NCI-H1105 treated with DMSO at 0.1 percent for 48 hours (cell line): ENCODE measurements around the gene IFITM2.
"Not testable (repeated sequence)": the region's sequence is repeated elsewhere in the genome, so short reads cannot be mapped to it uniquely, and the experiment has no call there.

Experiments used
- DNase-seq: peaks from one replicate; lab custom pipeline; 2025; lab: John Stamatoyannopoulos, UW

Gene IFITM2

DNA sequence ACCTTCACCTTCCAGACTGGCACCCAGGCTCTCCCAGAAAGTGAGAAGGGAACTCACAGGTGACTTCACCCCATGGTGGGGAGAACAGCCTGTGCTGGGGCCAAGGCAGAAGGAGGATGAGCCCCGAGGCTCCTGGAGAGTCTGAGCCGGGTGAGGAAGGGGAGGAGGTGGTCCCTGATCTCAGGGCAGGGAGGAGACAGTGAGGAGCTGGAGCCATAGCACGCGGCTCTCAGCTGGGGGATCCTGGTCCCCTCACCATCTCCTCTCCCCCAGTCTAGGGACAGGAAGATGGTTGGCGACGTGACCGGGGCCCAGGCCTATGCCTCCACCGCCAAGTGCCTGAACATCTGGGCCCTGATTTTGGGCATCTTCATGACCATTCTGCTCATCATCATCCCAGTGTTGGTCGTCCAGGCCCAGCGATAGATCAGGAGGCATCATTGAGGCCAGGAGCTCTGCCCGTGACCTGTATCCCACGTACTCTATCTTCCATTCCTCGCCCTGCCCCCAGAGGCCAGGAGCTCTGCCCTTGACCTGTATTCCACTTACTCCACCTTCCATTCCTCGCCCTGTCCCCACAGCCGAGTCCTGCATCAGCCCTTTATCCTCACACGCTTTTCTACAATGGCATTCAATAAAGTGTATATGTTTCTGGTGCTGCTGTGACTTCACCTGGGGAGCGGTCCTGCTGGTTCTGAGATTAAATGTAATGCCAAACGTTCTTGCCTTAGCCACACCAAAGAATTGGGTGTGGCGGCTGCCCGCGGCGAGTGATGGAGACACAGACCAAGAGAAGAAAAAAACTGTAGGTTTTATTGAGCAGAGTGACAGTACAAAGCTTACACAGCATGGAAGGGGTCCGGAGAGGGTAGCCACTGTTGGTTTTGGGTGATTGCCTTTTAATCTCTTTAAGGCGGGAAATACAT is 1.4 kb downstream of the IFITM2 start:
- DNase-seq: not testable (repeated sequence)

- DNase-seq: not testable (repeated sequence)
Measured at GRCh38 chr11:309979-310572, 2.5 kb downstream of the IFITM2 start.

- not testable (repeated sequence) for DNase-seq
Measured at GRCh38 chr11:311013-311748, 3.6 kb downstream of the IFITM2 start.

DNA sequence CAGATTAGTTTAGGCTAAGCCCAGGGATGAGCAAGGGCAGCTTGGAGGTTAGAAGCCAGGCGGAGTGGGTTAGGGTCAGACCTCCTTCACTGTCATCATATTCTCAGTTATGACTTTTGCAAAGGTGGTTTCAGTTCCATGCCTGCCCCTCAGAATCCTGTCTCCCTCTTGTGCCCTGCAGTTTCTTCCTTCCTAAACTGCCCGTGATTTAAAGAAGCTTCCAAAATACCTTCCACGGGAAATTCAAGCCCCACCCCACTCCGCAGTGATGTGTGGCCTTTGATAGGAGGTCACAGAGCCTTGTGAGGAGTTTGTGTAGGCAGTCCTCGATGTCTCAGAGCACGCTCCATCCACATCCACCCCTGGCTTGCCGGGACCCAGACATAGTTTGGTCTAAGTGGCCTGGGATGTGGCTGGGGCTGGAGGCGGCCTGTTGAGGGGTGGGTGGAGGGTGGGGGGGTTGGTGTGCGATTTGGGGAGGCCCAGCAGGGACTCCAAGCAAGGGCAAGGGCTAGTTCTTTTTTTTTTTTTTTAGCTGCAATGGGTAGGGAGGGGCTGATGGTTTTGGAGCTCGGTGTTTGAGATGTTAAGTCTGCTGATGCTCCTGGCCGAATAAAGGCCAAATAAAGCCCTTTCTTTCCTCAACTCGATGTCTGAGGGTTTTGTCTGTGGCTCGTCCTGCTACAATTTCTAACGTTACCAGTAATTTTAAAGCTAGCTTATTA is 4.6 kb downstream of the IFITM2 start:
- DNase-seq: no peak

- no peak for DNase-seq
Measured at GRCh38 chr11:313304-313786, 5.7 kb downstream of the IFITM2 start.

GRCh38 chr11:313787-314553 is 6.4 kb downstream of the IFITM2 start, which contains the start of gene IFITM1:
Gene IFITM1, plus strand, starts transcription at chr11:314040. Its CDS starts 131 bp downstream, at chr11:314171.
- DNase-seq: no peak

DNA sequence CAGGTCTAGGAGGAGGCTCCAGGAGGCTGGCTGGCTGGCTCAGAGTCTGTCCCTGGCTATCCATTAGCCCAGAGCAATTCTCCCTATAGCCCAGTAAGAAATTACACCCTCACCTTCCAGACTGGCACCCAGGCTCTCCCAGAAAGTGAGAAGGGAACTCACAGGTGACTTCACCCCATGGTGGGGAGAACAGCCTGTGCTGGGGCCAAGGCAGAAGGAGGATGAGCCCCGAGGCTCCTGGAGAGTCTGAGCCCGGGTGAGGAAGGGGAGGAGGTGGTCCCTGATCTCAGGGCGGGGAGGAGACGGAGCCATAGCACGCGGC is 6.9 kb downstream of the IFITM2 start:
- not testable (repeated sequence) for DNase-seq

- DNase-seq: no peak
Measured at GRCh38 chr11:315051-315481, 7.5 kb downstream of the IFITM2 start.

DNA sequence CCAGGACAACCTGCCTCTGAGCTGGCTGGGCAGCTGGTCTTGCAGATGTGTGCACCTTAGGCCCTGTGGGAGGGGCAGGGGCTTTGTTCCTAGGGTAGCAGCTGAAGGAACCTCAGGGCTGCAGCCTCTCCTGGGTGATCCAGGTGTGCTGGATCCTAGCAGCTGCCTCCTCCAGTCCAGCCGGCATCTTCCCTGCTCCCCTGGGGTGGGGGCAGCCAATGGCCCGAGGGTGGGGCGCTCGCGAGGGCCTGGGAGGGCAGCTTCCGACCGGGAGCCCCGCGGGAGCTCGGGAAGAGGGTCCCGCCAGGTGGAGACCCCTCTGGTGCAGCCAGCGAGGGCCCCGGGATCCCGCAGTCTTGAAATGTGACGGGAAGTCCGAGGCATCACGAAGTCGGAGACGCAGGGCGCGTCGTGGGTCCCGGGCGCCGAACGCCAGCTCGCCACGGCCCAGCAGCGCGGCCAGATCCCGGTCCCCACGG is 7.9 kb downstream of the IFITM2 start:
- no peak for DNase-seq

- DNase-seq: no peak
Measured at GRCh38 chr11:316031-316701, 8.6 kb downstream of the IFITM2 start.

DNA sequence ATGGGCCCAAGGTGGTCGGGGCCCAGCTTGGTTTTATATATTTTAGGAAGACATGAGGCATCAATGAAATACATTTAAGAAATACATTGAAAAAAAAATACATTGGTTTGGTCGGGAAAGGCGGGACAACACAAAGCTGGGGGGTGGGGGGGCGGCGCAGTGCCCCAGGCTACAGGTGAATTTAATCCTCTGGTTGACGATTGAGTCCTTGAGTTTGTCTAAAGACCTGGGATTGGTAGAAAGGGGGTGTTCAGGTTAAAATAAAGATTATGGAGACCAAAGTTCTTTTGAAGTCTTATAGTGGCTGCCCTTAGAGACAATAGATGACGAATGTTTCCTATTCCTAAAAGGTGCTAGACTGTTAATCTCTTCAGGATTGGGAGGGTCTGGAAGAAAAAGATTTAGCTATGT is 9.3 kb downstream of the IFITM2 start:
- DNase-seq: no peak

- not testable (repeated sequence) for DNase-seq
Measured at GRCh38 chr11:317668-318404, 10.2 kb downstream of the IFITM2 start.

GRCh38 chr11:318405-319120 is 10.9 kb downstream of the IFITM2 start:
- not testable (repeated sequence) for DNase-seq

GRCh38 chr11:319121-319887 is 11.7 kb downstream of the IFITM2 start:
- not testable (repeated sequence) for DNase-seq

DNA sequence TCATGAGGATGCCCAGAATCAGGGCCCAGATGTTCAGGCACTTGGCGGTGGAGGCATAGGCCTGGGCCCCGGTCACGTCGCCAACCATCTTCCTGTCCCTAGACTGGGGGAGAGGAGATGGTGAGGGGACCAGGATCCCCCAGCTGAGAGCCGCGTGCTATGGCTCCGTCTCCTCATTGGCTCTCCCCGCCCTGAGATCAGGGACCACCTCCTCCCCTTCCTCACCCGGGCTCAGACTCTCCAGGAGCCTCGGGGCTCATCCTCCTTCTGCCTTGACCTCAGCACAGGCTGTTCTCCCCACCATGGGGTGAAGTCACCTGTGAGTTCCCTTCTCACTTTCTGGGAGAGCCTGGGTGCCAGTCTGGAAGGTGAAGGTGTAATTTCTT is 12.3 kb downstream of the IFITM2 start:
- not testable (repeated sequence) for DNase-seq

- no peak for DNase-seq
Measured at GRCh38 chr11:324156-324555, 16.5 kb downstream of the IFITM2 start.

DNA sequence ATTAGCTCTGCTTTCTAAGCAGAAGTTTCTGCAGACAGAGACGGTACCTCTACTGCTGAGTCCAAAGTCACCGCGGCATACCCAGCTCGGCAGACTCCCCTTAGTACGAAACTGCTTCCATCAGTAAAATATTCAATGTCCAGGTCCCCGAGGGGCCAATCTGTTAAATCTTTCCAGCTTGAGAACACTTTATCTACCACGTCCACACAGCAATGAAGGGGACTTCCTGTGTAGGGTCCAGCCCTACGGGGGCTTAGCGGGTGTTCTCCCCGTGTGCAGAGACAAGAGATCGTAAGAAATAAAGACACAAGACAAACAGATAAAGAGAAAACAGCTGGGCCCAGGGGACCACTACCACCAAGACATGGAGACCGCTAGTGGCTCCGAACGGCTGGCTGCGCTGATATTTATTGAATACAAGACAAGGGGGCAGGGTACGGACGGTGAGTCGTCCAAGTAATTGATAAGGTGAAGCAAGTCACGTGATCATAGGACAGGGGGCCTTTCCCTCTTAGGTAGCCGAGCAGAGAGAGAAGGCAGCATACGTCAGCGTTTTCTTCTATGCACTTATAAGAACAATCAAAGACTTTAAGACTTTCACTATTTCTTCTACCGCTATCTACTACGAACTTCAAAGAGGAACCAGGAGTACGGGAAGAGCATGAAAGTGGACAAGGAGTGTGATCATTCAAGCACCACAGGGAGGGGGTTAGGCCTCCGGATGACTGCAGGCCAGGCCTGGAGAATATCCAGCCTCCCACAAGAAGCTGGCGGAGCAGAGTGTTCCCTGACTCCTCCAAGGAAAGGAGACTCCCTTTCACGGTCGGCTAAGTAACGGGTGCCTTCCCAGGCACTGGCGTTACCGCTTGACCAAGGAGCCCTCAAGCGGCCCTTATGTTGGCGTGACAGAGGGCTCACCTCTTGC is 17.2 kb downstream of the IFITM2 start:
- not testable (repeated sequence) for DNase-seq
